HepG2 (cell line): ENCODE measurements around the gene NRN1. TPM values are rescaled to one million over a fixed set of nuclear protein-coding genes. Genes with fewer than 3 reads are reported as not detected.

Experiments
- AGO2 ChIP-seq: fragments of 200-400 bp; formaldehyde crosslinking; optimal IDR thresholded peaks from 2 replicates; pipeline ENCODE3; 2017; ENCODE audit warnings: mild to moderate bottlenecking, low read depth, low read length, moderate library complexity
- CBX2 ChIP-seq, 2 experiments: fragments of 200-600 bp in 1 of 2; sonication (generic); formaldehyde crosslinking in 1 of 2; IDR thresholded peaks; 2 replicates each; pipeline versions ENCODE4 v1.7.0 to v1.8.1; 2018 to 2022; ENCODE audit warnings: low read depth in 2 of 2, low read length in 1 of 2, mild to moderate bottlenecking in 1 of 2, missing genetic modification reagents in 1 of 2
- ELF4 ChIP-seq: sonication (generic); formaldehyde crosslinking; IDR thresholded peaks from 2 replicates; pipeline ENCODE4 v1.5.0; 2020; ENCODE audit warnings: missing genetic modification reagents, mild to moderate bottlenecking, moderate library complexity, borderline replicate concordance
- HHEX ChIP-seq: IDR thresholded peaks from 2 replicates; pipeline ENCODE4 v1.6.1; 2016; ENCODE audit warnings: control low read depth
- NR2C2 ChIP-seq: sonication (generic); formaldehyde crosslinking; IDR thresholded peaks from 2 replicates; pipeline ENCODE4 v1.4.0; 2020; ENCODE audit warnings: missing genetic modification reagents, mild to moderate bottlenecking, moderate library complexity, borderline replicate concordance
- SMARCC2 ChIP-seq: fragments of 450-650 bp; IDR thresholded peaks from 2 replicates; pipeline ENCODE4 v1.6.1; 2017; ENCODE audit warnings: antibody characterized with exemption, mild to moderate bottlenecking
- WIZ ChIP-seq: sonication (generic); formaldehyde crosslinking; IDR thresholded peaks from 2 replicates; pipeline ENCODE4 v1.5.1; 2020; ENCODE audit warnings: mild to moderate bottlenecking, missing genetic modification reagents
- ZBTB40 ChIP-seq, 2 experiments: fragments of 450-650 bp in 1 of 2; sonication (generic) in 1 of 2; formaldehyde crosslinking in 1 of 2; IDR thresholded peaks; 2 replicates each; pipeline versions ENCODE4 v1.6.1 to v1.8.0; 2016 to 2022; ENCODE audit warnings: antibody characterized with exemption in 1 of 2, mild to moderate bottlenecking in 1 of 2, missing genetic modification reagents in 1 of 2
- ZBTB7B ChIP-seq: sonication (generic); formaldehyde crosslinking; IDR thresholded peaks from 2 replicates; pipeline ENCODE4 v1.4.0; 2020; ENCODE audit warnings: missing genetic modification reagents
- ZBTB8A ChIP-seq: sonication (generic); formaldehyde crosslinking; IDR thresholded peaks from 2 replicates; pipeline ENCODE4 v1.4.0; 2020; ENCODE audit warnings: mild to moderate bottlenecking, low read depth, missing genetic modification reagents, borderline replicate concordance
- ZFY ChIP-seq: sonication (generic); formaldehyde crosslinking; IDR thresholded peaks from 2 replicates; pipeline ENCODE4 v1.4.0; 2020; ENCODE audit warnings: missing genetic modification reagents
- ZNF883 ChIP-seq: sonication (generic); formaldehyde crosslinking; IDR thresholded peaks from 2 replicates; pipeline ENCODE4 v1.5.1; 2020; ENCODE audit warnings: mild to moderate bottlenecking, missing genetic modification reagents; ENCODE audit errors: not compliant biosample characterization
- polyA plus RNA-seq, 8 experiments: library from polyadenylated mRNA; depleted of rRNA in 3 of 8; stranded (reverse) in 7 of 8; unstranded in 1 of 8; fragments of >200 nt; fragmentation: Illumina TruSeq in 4 of 8; extraction: Trizol in 4 of 8; gene quantifications; 2 replicates each; pipeline versions ENCODE4 v1.2.1 to v1.2.3, GENCODE V29; 2011 to 2016; ENCODE audit warnings: low read depth in 4 of 8, missing spikeins in 1 of 8, mixed read lengths in 1 of 8; ENCODE audit not compliant: insufficient read depth in 1 of 8
- total RNA-seq, 5 experiments: library from RNA; depleted of rRNA; stranded (reverse); fragments of >200 nt; fragmentation: Illumina TruSeq; extraction: Trizol; gene quantifications; 2 replicates each; pipeline ENCODE4 v1.2.3, GENCODE V29; 2016; ENCODE audit warnings: low read depth in 1 of 5
- TF ChIP-seq, protein P1 (sequence below), 2 experiments: sonication (generic) in 1 of 2; formaldehyde crosslinking in 1 of 2; IDR thresholded peaks; 2 replicates each; pipeline versions ENCODE4 v1.5.1 to v1.6.1; 2011 to 2020; ENCODE audit warnings: borderline replicate concordance in 1 of 2, low read depth in 1 of 2, low read length in 1 of 2, mild to moderate bottlenecking in 1 of 2, missing genetic modification reagents in 1 of 2, moderate library complexity in 1 of 2
- TF ChIP-seq, protein P2 (sequence below): sonication (generic); formaldehyde crosslinking; IDR thresholded peaks from 2 replicates; pipeline ENCODE4 v1.8.0; 2022; ENCODE audit warnings: mild to moderate bottlenecking, missing genetic modification reagents, moderate library complexity
- TF ChIP-seq, protein P3 (sequence below): IDR thresholded peaks from 2 replicates; pipeline ENCODE4 v1.6.1; 2012; ENCODE audit warnings: inconsistent platforms

The NRN1 gene
- total and polyA plus RNA-seq, 2 of the 13 experiments (the other 11 are each of a cell fraction or from before 2014, with no cell fraction given): 0.11 TPM; not detected in 1

- TF ChIP-seq ZBTB40 (IDR thresholded peaks at IDR 0.05) (no peak), ZBTB40 (CRISPR knock-in tag; IDR thresholded peaks at IDR 0.05) (peak; percentile 25; the same call in 1 of the 2 replicates), HHEX (CRISPR knock-in tag) (no peak), ZBTB7B (no peak), WIZ (CRISPR knock-in tag) (no peak), CBX2 (IDR thresholded peaks at IDR 0.05; ENCODE audit: low read depth, low read length) (no peak), CBX2 (CRISPR knock-in tag; IDR thresholded peaks at IDR 0.05; ENCODE audit: low read depth) (peak; percentile 57; the same call in 1 of the 2 replicates), ELF4 (CRISPR knock-in tag) (no peak), ZFY (CRISPR knock-in tag) (peak; percentile 34; the same call in 1 of the 2 replicates), ZNF883 (no peak), AGO2 (no peak), ZBTB8A (CRISPR knock-in tag) (no peak), NR2C2 (no peak), SMARCC2 (no peak)
- TF ChIP-seq, protein P1, sequence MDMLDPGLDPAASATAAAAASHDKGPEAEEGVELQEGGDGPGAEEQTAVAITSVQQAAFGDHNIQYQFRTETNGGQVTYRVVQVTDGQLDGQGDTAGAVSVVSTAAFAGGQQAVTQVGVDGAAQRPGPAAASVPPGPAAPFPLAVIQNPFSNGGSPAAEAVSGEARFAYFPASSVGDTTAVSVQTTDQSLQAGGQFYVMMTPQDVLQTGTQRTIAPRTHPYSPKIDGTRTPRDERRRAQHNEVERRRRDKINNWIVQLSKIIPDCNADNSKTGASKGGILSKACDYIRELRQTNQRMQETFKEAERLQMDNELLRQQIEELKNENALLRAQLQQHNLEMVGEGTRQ (IDR thresholded peaks at IDR 0.05; ENCODE audit: low read depth, low read length): no peak
- TF ChIP-seq, protein P1 (CRISPR knock-in tag; IDR thresholded peaks at IDR 0.05; ENCODE audit: borderline replicate concordance): no peak
- TF ChIP-seq, protein P2, sequence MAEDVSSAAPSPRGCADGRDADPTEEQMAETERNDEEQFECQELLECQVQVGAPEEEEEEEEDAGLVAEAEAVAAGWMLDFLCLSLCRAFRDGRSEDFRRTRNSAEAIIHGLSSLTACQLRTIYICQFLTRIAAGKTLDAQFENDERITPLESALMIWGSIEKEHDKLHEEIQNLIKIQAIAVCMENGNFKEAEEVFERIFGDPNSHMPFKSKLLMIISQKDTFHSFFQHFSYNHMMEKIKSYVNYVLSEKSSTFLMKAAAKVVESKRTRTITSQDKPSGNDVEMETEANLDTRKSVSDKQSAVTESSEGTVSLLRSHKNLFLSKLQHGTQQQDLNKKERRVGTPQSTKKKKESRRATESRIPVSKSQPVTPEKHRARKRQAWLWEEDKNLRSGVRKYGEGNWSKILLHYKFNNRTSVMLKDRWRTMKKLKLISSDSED (CRISPR knock-in tag): no peak
- TF ChIP-seq, protein P3, sequence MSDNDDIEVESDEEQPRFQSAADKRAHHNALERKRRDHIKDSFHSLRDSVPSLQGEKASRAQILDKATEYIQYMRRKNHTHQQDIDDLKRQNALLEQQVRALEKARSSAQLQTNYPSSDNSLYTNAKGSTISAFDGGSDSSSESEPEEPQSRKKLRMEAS: peak; percentile 14; the same call in 1 of the 2 replicates
Measured at GRCh38 chr6:5996714-5997419, 9.9 kb downstream of the NRN1 start (continued).
